Astrocyte (in vitro differentiated cells and primary cell): ENCODE measurements around the gene GMFB. TPM values are rescaled to one million over a fixed set of nuclear protein-coding genes. Genes with fewer than 3 reads are reported as not detected.
"Not testable (repeated sequence)": the region's sequence is repeated elsewhere in the genome, so short reads cannot be mapped to it uniquely, and the experiment has no call there.

ENCODE experiments used
- DNase-seq: peaks from one replicate; pipeline ENCODE4 v3.0.0-alpha.2; 2010; ENCODE audit warnings: low read depth
- FAIRE-seq: peaks from 2 replicates; lab custom pipeline; 2011; peaks lifted over from hg19 to GRCh38; lab: Jason Lieb, UNC
- H2AFZ ChIP-seq: 2 replicates; pipeline ENCODE4 v1.6.0; 2012; ENCODE audit warnings: low read depth, low read length, inconsistent platforms
- H3K27ac ChIP-seq: 2 replicates; pipeline ENCODE4 v1.5.1; 2011; ENCODE audit warnings: low read depth, low read length, inconsistent platforms
- H3K27me3 ChIP-seq: 2 replicates; pipeline ENCODE4 v1.6.0; 2011; ENCODE audit warnings: low read length, inconsistent platforms; ENCODE audit not compliant: insufficient read depth
- H3K36me3 ChIP-seq: 2 replicates; pipeline ENCODE4 v1.5.1; 2011; ENCODE audit warnings: low read length, inconsistent platforms; ENCODE audit not compliant: insufficient read depth
- H3K4me1 ChIP-seq: 2 replicates; pipeline ENCODE4 v1.5.1; 2011; ENCODE audit warnings: low read length, inconsistent platforms; ENCODE audit not compliant: insufficient read depth
- H3K4me2 ChIP-seq: 2 replicates; pipeline ENCODE4 v1.6.0; 2012; ENCODE audit warnings: low read length, inconsistent platforms
- H3K4me3 ChIP-seq: 2 replicates; pipeline ENCODE4 v1.5.1; 2011; ENCODE audit warnings: low read depth, mild to moderate bottlenecking, low read length, inconsistent platforms; ENCODE audit not compliant: insufficient read depth
- H3K79me2 ChIP-seq: 2 replicates; pipeline ENCODE4 v1.6.0; 2012; ENCODE audit warnings: mild to moderate bottlenecking, low read length, inconsistent platforms; ENCODE audit not compliant: insufficient read depth
- H3K9ac ChIP-seq: 2 replicates; pipeline ENCODE4 v1.6.0; 2012; ENCODE audit warnings: mild to moderate bottlenecking, low read length, inconsistent platforms
- H3K9me3 ChIP-seq: 2 replicates; pipeline ENCODE4 v1.5.1; 2012; ENCODE audit warnings: low read depth, mild to moderate bottlenecking, low read length, inconsistent platforms; ENCODE audit not compliant: insufficient read depth
- H4K20me1 ChIP-seq: 2 replicates; pipeline ENCODE4 v1.6.0; 2012; ENCODE audit warnings: low read length, inconsistent platforms; ENCODE audit not compliant: insufficient read depth
- H3K27ac Mint-ChIP-seq: one replicate; pipeline ENCODE4 v1.8.0; 2021; ENCODE audit warnings: mild to moderate bottlenecking, mixed read lengths; ENCODE audit not compliant: unreplicated experiment
- H3K27me3 Mint-ChIP-seq: one replicate; pipeline ENCODE4 v1.8.0; 2021; ENCODE audit warnings: low read depth, mixed read lengths; ENCODE audit not compliant: unreplicated experiment
- H3K36me3 Mint-ChIP-seq: one replicate; pipeline ENCODE4 v1.8.0; 2021; ENCODE audit warnings: low read depth, mixed read lengths; ENCODE audit not compliant: unreplicated experiment
- H3K4me1 Mint-ChIP-seq: one replicate; pipeline ENCODE4 v1.8.0; 2021; ENCODE audit warnings: low read depth, mixed read lengths; ENCODE audit not compliant: unreplicated experiment
- H3K4me3 Mint-ChIP-seq: one replicate; pipeline ENCODE4 v1.8.0; 2021; ENCODE audit warnings: mild to moderate bottlenecking, moderate library complexity, mixed read lengths; ENCODE audit not compliant: unreplicated experiment
- H3K9me3 Mint-ChIP-seq: one replicate; pipeline ENCODE4 v1.8.0; 2021; ENCODE audit warnings: mild to moderate bottlenecking, mixed read lengths; ENCODE audit not compliant: unreplicated experiment
- CTCF ChIP-seq: IDR thresholded peaks from 2 replicates; pipeline ENCODE4 v1.5.1; 2011; ENCODE audit warnings: low read depth, mild to moderate bottlenecking, inconsistent platforms, low read length, moderate library complexity; ENCODE audit not compliant: insufficient read depth
- EZH2 ChIP-seq: IDR thresholded peaks from 2 replicates; pipeline ENCODE4 v1.6.1; 2012; ENCODE audit warnings: mild to moderate bottlenecking, low read length, inconsistent platforms; ENCODE audit not compliant: insufficient read depth
- total RNA-seq: library from RNA; stranded (reverse); gene quantifications from 2 replicates; pipeline ENCODE4 v1.2.1, GENCODE V29; 2021

The GMFB gene
- total RNA-seq, 1 donor from 2014 or later: 73.4 TPM

- H3K9ac ChIP-seq: no peak overlapping the region
- Mint-ChIP-seq H3K9me3 (peaks cover 10% of the 10 kb centered on the region), H3K27ac (no peak overlapping the region), H3K4me1 (no peaks in the 10 kb centered on the region), H3K36me3 (peaks cover 20% of the 10 kb centered on the region), H3K27me3 (no peaks in the 10 kb centered on the region), H3K4me3 (no peak overlapping the region)
- no peaks in the 10 kb centered on the region for H3K9me3 ChIP-seq
- TF ChIP-seq EZH2 (no peak), CTCF (no peak)
- H3K79me2 ChIP-seq: no peaks in the 10 kb centered on the region
- H3K4me3 ChIP-seq: no peak overlapping the region
- FAIRE-seq (no peak), DNase-seq (no peak)
- no peaks in the 10 kb centered on the region for H4K20me1 ChIP-seq
- H3K4me2 ChIP-seq: no peak overlapping the region
- peaks cover 3% of the 10 kb centered on the region for H3K4me1 ChIP-seq
- no peaks in the 10 kb centered on the region for H3K27me3 ChIP-seq
- no peak overlapping the region for H2AFZ ChIP-seq
- no peak overlapping the region for H3K27ac ChIP-seq
- no peaks in the 10 kb centered on the region for H3K36me3 ChIP-seq
Observed at GRCh38 chr14:54465654-54466053, 23.1 kb downstream of the GMFB start.

GRCh38 chr14:54462048-54462447 is 26.7 kb downstream of the GMFB start:
- no peak for TF ChIP-seq CTCF
- no peak for TF ChIP-seq EZH2
- Histone ChIP-seq H3K4me2 (no peak overlapping the region), H2AFZ (no peak overlapping the region), H3K36me3 (no peaks in the 10 kb centered on the region), H3K4me3 (no peak overlapping the region), H3K27me3 (no peaks in the 10 kb centered on the region), H3K9me3 (peaks cover 3% of the 10 kb centered on the region), H3K4me1 (no peaks in the 10 kb centered on the region), H3K9ac (no peak overlapping the region), H3K27ac (no peak overlapping the region), H3K79me2 (no peaks in the 10 kb centered on the region), H4K20me1 (no peaks in the 10 kb centered on the region)
- no peak overlapping the region for H3K27ac Mint-ChIP-seq
- H3K36me3 Mint-ChIP-seq: peaks cover 10% of the 10 kb centered on the region
- DNase-seq: peak; percentile 10
- H3K4me3 Mint-ChIP-seq: no peak overlapping the region
- peaks cover 11% of the 10 kb centered on the region for H3K9me3 Mint-ChIP-seq
- H3K27me3 Mint-ChIP-seq: no peaks in the 10 kb centered on the region
- H3K4me1 Mint-ChIP-seq: no peaks in the 10 kb centered on the region
- FAIRE-seq: no peak

GRCh38 chr14:54459106-54459505 is 29.7 kb downstream of the GMFB start:
- Histone ChIP-seq H3K36me3 (no peaks in the 10 kb centered on the region), H3K4me1 (no peaks in the 10 kb centered on the region), H3K27me3 (no peaks in the 10 kb centered on the region), H3K4me3 (no peak overlapping the region), H2AFZ (no peak overlapping the region), H3K27ac (no peak overlapping the region), H3K9me3 (peaks cover 3% of the 10 kb centered on the region), H4K20me1 (no peaks in the 10 kb centered on the region), H3K79me2 (no peaks in the 10 kb centered on the region), H3K9ac (no peak overlapping the region), H3K4me2 (no peak overlapping the region)
- no peak overlapping the region for H3K27ac Mint-ChIP-seq
- H3K9me3 Mint-ChIP-seq: peaks cover 8% of the 10 kb centered on the region
- FAIRE-seq (no peak), DNase-seq (no peak)
- TF ChIP-seq CTCF (no peak), EZH2 (no peak)
- H3K36me3 Mint-ChIP-seq: peaks cover 3% of the 10 kb centered on the region
- H3K4me1 Mint-ChIP-seq: no peaks in the 10 kb centered on the region
- H3K27me3 Mint-ChIP-seq: no peaks in the 10 kb centered on the region
- H3K4me3 Mint-ChIP-seq: no peak overlapping the region

- H3K36me3 ChIP-seq, H3K4me3 Mint-ChIP-seq, FAIRE-seq, DNase-seq, H3K27me3 Mint-ChIP-seq, H3K9me3 ChIP-seq, H3K27me3 ChIP-seq, H3K27ac ChIP-seq, H3K9me3 Mint-ChIP-seq, H3K9ac ChIP-seq, H3K4me1 Mint-ChIP-seq, H2AFZ ChIP-seq, H3K79me2 ChIP-seq, H3K4me1 ChIP-seq, H3K4me3 ChIP-seq, H4K20me1 ChIP-seq, H3K4me2 ChIP-seq, H3K36me3 Mint-ChIP-seq, H3K27ac Mint-ChIP-seq: not testable (repeated sequence)
Observed at GRCh38 chr14:54458536-54458935, 30.2 kb downstream of the GMFB start.
